Parathyroid adenoma (tissue), 2 donors: Measurements from ENCODE around the gene ZNF511.
A peak's percentile ranks its signal among the peaks of the same experiment; 100 is the strongest.

Experiments used
- H2AFZ ChIP-seq: fragments of 300-600 bp; sonication (generic); one replicate; pipeline ENCODE4 v1.7.0; 2017; ENCODE audit warnings: antibody characterized with exemption, mild to moderate bottlenecking
- H3K27ac ChIP-seq: fragments of 300-600 bp; sonication (generic); one replicate; pipeline ENCODE4 v1.7.0; 2017
- H3K27me3 ChIP-seq: fragments of 300-600 bp; sonication (generic); one replicate; pipeline ENCODE4 v1.7.0; 2017; ENCODE audit warnings: low read length; ENCODE audit not compliant: control insufficient read depth, insufficient read depth
- H3K36me3 ChIP-seq: fragments of 300-600 bp; sonication (generic); one replicate; pipeline ENCODE4 v1.7.0; 2017; ENCODE audit warnings: low read length; ENCODE audit not compliant: control insufficient read depth, insufficient read depth
- H3K4me1 ChIP-seq: fragments of 300-600 bp; sonication (generic); one replicate; pipeline ENCODE4 v1.7.0; 2017; ENCODE audit warnings: control low read depth
- H3K4me2 ChIP-seq: fragments of 300-600 bp; sonication (generic); one replicate; pipeline ENCODE4 v1.7.0; 2017; ENCODE audit warnings: low read length
- H3K4me3 ChIP-seq: fragments of 300-600 bp; sonication (generic); one replicate; pipeline ENCODE4 v1.7.0; 2017; ENCODE audit warnings: low read depth, low read length
- H3K79me2 ChIP-seq: fragments of 300-600 bp; sonication (generic); one replicate; pipeline ENCODE4 v1.7.0; 2017; ENCODE audit warnings: control low read depth
- H3K9ac ChIP-seq: fragments of 300-600 bp; sonication (generic); one replicate; pipeline ENCODE4 v1.7.0; 2017; ENCODE audit warnings: mild to moderate bottlenecking
- H3K9me3 ChIP-seq: fragments of 300-600 bp; sonication (generic); one replicate; pipeline ENCODE4 v1.7.0; 2017; ENCODE audit warnings: low read length; ENCODE audit not compliant: control insufficient read depth
- CTCF ChIP-seq: fragments of 300-600 bp; sonication (generic); IDR thresholded peaks from one replicate; pipeline ENCODE4 v1.7.0; 2017; ENCODE audit warnings: antibody characterized with exemption, mild to moderate bottlenecking
- donor health status: primary hyperparathyroidism.

The ZNF511 gene

GRCh38 chr10:133332936-133333699 lies 24.4 kb downstream of the ZNF511 start:
- no peak overlapping the region for H3K9ac ChIP-seq
- TF ChIP-seq CTCF, result no peak
- H3K4me2 ChIP-seq, result no peak overlapping the region
- no peaks in the 10 kb centered on the region for H3K4me1 ChIP-seq
- no peak overlapping the region for H3K4me3 ChIP-seq
- H3K27me3 ChIP-seq, result no peaks in the 10 kb centered on the region
- no peaks in the 10 kb centered on the region for H3K36me3 ChIP-seq
- no peak overlapping the region for H3K27ac ChIP-seq
- no peaks in the 10 kb centered on the region for H3K79me2 ChIP-seq
- no peaks in the 10 kb centered on the region for H3K9me3 ChIP-seq
- H2AFZ ChIP-seq, result no peak overlapping the region

- Histone ChIP-seq H3K27me3 (no peaks in the 10 kb centered on the region), H3K9ac (no peak overlapping the region), H3K27ac (no peak overlapping the region), H3K4me1 (no peaks in the 10 kb centered on the region), H3K9me3 (no peaks in the 10 kb centered on the region), H3K79me2 (no peaks in the 10 kb centered on the region), H3K4me3 (peak overlapping the region; percentile 53), H2AFZ (peak overlapping the region; percentile 70), H3K4me2 (peak overlapping the region; percentile 70), H3K36me3 (no peaks in the 10 kb centered on the region)
- no peak for TF ChIP-seq CTCF
These were observed 26.0 kb downstream of the ZNF511 start for GRCh38 chr10:133334503-133335245.

- Histone ChIP-seq H3K4me1 (no peaks in the 10 kb centered on the region), H3K9me3 (no peaks in the 10 kb centered on the region), H3K27ac (no peak overlapping the region), H3K27me3 (no peaks in the 10 kb centered on the region), H2AFZ (peak overlapping the region; percentile 70), H3K9ac (no peak overlapping the region), H3K79me2 (no peaks in the 10 kb centered on the region), H3K4me3 (peak overlapping the region; percentile 53), H3K4me2 (peak overlapping the region; percentile 70), H3K36me3 (no peaks in the 10 kb centered on the region)
- TF ChIP-seq CTCF, result no peak
These were observed 26.8 kb downstream of the ZNF511 start for GRCh38 chr10:133335246-133336117.

- Histone ChIP-seq H3K4me3 (peak overlapping the region; percentile 53), H3K27me3 (no peaks in the 10 kb centered on the region)
These were observed 27.4 kb downstream of the ZNF511 start for GRCh38 chr10:133336118-133336576.

More at GRCh38 chr10:133336118-133336576, 27.4 kb downstream of the ZNF511 start:
- no peak for TF ChIP-seq CTCF
- no peak overlapping the region for H2AFZ ChIP-seq
- no peak overlapping the region for H3K9ac ChIP-seq
- no peaks in the 10 kb centered on the region for H3K9me3 ChIP-seq
- no peaks in the 10 kb centered on the region for H3K4me1 ChIP-seq
- H3K36me3 ChIP-seq, result no peaks in the 10 kb centered on the region
- peak overlapping the region; percentile 70 for H3K4me2 ChIP-seq
- H3K27ac ChIP-seq, result no peak overlapping the region
- H3K79me2 ChIP-seq, result no peaks in the 10 kb centered on the region
